HG03039 (cell line): Measurements from ENCODE around the gene TBL1Y.
A peak's percentile ranks its signal among the peaks of the same experiment; 100 is the strongest.
"Not testable (repeated sequence)": the region's sequence is repeated elsewhere in the genome, so short reads cannot be mapped to it uniquely, and the experiment has no call there.

ENCODE experiments used
- ATAC-seq: cut with Tn5 transposase; IDR thresholded peaks from one replicate; pipeline ENCODE4 v1.9.1; 2021; ENCODE audit warnings: mild to moderate bottlenecking, moderate library complexity; ENCODE audit not compliant: unreplicated experiment

Gene TBL1Y

DNA sequence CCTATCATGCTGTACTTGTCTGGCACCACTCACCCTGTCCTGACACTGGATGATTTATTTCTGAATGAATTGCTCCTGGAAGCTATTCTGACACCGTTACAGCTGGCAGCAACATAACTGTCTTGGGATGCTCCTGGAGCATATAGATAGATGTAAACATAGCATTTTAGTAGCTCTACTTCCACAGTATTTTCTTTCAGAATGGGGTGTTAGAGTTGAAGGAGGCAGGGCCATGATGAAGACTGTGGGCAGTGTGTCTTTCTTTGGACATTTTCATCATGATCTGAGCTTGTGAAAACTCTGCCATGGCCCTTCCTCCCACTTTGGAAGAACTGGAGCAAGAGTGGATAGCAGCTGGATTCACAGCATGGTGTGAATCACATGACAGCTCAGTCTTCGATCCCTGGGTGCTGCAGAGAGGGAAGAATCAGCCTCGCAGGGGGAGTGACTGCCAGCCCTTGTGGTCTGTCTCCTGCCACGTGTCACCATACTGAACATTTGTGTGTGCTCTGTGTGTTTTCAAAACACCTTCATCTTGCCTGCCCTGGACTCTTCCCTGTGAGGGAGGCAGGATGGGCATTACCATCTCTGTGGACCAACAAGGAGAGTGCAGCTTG lies 61.9 kb downstream of the TBL1Y start:
- no peak for ATAC-seq

DNA sequence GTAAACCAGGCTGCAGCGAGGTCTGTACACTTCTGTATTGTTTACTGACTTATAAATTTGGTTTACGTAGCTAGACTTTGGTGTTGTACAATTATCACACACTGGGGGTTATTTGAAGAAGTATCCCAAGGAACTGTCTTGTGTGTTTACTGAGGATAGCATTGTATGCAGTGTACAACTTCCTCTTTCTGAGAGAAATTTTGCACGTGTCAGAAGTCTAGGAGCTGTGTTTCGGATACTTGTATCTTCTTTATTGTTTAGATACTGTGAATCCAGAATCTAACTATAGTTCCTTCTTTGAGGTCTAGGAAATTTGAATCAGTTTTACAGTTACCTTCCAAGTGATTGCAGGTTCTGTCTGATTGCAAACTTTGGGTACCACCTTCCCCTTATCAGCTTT lies 64.5 kb downstream of the TBL1Y start:
- ATAC-seq: no peak

DNA sequence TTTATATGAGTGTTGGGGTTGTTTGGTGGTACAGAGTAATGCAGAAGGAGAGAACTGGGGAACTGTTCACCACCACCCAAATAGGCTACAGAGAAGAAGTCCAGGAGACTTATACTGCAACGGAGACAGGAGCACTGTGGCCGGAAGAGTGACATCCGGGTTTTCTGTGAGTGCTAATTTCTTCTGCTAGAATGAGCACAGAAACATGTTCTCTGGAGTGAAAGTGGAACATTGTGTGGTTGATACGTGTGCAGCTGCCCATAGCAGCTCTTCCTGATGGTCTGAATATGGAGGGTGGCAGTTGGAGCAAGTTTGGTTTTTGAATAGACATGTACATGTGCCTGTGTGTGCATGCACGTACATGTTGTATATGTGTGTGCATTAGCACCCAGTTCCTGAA lies 67.3 kb downstream of the TBL1Y start:
- ATAC-seq: no peak

DNA sequence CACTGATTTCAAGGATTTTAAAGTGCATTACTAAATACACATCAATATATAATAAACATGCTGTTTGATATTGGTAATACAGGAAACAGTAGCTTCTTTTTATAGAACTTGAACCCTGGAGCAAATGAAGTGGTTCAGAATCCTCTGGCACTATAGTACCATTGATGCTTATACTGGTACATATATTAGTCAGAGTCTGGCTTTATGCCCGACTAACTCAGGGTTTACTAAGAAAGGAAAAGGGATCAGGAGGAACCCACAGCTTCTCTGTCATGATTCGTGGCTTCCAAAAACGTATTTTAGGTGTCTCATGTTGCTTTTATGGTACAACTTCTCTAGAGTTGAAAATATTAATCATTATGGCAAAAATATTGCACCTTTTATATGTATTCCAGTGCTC lies 72.7 kb downstream of the TBL1Y start:
- ATAC-seq: no peak

DNA sequence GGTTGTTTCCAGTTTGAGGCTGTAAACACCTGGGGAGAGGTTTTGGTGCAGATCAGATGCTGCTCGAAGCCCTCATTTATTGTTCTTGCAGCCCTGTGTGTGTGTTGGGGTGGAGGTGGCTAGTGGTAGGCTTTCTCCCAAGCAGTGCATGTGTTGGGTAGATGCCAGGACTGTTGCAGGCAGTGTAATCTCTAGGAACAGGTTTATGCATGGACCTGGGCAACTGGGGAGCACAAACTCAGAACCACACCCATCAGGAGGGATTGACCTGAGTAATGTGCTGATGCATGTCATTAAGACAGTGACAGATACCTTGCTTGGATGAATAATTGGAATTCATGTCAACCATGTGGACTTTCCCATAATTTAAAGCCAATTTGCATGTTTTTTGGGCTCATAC lies 77.3 kb downstream of the TBL1Y start:
- no peak for ATAC-seq

DNA sequence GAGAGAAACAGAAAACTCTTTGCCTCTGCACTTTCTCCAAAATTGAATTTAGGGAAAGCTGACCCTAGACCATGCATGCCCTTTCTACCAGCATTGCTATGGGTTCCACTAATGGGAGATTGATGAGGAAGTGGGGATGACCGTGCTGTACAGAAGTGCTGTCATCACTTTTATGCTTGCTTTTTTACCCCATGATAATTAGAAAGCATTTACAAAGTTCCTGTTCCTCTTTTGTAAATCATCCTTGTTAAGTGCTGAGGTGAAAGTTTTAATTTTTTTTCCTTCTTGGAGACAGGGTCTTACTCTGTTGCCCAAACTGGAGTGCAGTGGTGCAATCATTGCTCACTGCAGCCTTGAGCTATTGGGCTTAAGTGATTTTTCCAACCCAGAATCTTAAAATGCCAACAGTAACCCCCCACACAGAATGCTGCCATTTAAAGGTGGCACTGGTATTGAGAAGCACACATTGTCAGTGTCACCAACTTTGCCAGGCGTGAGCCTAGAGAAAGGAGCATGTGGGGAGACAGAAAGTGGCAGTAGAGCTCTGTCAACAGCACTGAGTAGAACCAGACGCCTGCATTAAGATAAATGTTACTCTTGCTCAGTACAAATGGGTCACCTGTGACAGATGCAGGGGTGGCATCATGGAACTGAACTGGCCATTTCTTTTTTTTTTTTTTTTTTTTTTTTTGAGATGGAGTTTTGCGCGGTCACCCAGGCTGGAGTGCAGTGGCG lies 79.6 kb downstream of the TBL1Y start:
- no peak for ATAC-seq

DNA sequence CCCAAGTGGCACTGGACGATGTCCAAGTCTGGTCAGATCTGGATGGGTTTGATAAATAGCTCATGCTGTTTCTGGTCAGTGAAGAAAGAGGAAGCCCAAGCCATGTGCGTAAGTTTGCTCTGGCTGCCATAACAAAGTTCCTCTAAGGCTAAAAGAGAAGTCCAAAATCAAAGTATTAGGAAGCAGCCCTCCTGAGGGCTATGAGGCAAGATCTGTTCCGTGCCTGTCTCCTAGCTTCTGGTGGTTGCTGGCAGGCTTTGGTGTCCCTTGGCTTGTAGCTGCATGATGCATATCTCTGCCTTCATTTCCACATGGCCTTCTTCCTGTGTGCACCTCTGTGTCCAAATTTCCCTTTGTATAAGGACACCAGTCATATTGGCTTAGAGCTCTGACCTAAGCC lies 81.5 kb downstream of the TBL1Y start:
- ATAC-seq: no peak

DNA sequence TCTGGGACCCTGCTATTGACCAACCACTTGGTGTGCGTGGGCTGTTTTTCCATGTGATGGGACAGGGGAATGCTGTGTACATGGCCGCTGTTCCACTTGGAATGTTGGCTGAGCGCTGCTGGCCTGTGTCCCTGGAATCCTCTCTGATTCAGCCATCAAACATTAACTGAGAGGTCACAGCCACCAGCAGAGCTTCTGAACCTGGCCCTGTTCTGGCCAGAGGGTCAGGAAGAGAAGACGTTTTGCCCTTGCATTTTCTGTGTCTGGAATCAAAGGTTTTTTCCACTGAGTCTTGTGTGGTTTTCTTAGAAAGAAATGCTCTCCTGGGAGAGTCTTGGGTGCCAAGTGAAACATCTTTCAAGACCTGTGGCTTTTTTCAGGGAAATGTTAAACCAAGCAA lies 85.5 kb downstream of the TBL1Y start:
- no peak for ATAC-seq

DNA sequence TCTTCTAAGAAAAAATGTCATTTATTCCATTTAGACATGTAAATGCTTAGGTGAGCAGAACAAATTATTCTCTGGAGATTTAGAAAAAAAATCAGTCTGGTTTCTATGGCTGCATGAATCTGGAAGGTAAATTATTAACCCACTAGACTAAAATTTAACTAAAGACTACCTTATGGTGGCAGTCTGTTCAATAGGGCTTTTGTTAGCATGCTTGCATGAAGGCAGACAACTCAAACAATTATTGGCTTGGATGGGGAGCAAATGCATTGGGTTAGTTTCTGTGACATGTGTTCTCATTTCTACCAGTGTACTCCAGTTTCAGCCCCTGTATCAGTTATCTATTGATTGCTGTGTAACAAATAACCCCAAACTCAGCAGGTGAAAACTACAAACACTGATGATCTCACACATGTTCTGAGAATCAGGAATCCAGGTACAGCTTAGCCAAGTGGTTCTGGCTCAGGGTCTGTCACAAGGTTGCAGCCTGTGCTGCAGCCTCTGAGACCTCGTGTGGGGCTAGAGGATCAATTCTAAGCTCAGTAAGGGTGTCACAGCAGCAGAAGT lies 87.1 kb downstream of the TBL1Y start:
- ATAC-seq: no peak

DNA sequence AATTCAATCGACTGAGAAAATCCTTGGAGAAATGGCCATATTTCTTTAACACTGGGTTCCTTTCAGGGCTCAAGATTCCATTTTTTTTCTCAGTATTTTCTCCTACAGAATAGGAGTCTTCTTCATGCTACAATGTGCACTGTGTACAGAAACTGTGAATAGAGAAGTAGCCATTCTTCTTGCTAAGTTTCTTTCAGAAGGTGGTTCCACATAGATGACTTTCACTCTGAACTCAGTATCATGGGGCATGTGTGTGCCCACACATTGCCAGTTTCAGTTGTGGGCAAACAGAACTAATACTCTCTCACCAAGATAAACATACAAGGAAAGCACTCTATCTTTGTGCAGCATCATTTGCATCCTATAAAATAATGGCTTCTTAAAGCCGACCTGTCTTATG lies 89.4 kb downstream of the TBL1Y start:
- no peak for ATAC-seq

DNA sequence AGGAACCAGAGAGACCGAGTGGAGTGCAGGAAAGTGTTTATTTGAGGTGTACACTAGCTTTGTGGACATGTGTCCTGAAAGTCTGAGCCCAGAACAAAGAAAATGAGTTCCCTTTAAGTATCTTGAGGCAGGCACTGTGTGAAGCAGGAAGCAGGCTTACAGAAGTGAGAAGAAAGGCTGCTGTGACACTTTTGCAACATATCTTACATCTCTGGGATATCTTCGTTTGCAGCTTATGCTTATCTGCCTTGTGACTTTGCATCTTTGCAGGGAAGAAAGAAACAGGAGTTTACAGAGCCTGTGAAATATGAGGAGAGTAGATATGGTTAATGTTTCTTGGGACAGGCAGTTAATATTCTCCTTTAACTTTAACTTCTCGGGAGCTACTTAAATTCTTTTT lies 92.1 kb downstream of the TBL1Y start:
- ATAC-seq: no peak

DNA sequence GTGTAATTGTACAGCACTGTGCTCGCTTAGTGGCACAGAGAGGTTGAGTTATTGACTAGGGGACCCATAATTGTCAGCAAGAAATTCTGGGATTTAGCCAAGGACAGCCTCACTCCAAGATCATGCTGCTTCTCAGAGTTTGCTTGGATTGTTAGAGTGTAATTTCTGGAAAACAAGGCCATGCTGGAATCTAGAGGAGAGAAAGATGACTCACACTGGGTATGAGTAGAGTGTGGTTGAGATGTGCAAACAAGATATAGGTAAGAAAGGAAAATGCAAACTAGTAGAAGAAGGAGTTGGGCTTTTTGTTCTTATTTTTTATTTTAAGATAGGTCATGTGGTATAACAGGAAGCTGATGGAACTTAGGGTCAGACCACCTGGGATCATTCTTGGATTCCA lies 97.4 kb downstream of the TBL1Y start:
- ATAC-seq: no peak

DNA sequence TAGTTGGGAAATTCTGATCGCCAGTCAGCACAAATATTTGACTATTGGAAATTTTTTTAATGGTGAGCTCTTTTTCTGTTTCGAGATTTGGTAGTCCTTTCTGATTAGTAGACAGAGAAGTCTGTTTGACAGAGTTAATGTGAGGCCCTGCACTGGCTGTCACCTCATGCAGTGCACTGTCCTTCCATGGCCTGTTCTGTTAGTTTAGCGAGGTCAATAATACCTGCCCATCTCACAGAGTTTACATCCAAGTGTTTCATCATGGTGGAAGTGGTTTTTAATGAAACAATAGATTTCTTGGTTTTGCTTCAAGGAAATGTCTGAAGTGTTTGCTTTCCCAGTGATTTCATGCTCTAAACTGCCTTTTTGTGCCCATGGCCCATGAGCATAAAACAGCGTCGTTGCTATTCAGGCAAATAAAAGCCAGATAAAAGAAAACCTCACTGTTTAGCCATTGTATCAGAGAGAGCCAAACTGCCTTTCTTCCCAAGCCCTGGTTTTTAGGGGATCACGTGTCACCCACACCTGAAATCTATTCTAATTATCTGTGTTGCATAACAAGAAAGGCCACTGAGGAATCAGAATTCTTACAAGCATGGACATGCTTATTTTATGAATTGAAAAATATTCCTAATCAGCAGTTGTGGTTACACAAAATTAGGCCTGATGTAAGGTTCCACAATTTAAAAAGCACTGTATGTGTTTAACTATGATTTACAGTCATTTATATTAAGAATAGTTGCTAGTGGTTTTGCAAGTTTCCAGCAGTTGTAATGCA lies 98.3 kb downstream of the TBL1Y start:
- no peak for ATAC-seq

DNA sequence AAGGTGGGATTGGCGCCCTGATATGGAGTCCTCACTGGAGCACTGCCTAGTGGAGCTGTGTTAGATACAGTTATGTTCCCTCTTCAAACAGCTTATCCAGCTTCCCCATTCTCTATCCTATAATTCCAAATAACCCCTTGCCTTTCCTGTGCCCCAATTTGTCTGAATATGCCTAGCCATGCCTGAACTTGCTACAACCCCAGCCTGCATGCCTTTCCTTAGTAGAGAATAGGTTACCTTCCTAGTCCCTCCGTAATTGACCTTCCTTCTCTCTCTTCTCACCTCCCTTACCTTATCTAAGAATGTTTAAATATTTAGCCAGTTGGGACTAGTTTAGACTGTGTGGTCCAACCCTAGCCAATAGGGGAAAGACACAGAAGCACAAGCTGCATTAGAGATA lies 102.6 kb downstream of the TBL1Y start:
- ATAC-seq: no peak

DNA sequence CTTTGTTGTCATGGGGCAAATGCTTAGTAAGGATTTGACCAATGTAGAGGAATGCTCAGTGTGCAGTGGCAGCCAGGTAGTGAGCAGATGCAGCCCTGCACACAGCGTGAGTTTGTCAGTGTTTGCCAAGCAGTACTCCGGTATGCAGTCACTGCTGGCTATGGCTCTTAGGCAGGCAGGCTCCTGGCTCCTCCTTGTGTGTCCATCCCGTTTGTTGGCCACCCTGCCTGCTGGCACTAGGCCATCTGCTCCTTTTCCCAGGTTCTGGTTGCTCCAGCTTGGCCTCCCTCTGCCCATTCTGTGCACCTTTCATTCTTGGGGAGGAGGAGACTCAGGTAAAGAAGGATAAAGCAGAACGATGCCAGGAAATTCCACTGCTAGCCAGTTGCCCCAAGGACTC lies 106.0 kb downstream of the TBL1Y start:
- ATAC-seq: no peak

DNA sequence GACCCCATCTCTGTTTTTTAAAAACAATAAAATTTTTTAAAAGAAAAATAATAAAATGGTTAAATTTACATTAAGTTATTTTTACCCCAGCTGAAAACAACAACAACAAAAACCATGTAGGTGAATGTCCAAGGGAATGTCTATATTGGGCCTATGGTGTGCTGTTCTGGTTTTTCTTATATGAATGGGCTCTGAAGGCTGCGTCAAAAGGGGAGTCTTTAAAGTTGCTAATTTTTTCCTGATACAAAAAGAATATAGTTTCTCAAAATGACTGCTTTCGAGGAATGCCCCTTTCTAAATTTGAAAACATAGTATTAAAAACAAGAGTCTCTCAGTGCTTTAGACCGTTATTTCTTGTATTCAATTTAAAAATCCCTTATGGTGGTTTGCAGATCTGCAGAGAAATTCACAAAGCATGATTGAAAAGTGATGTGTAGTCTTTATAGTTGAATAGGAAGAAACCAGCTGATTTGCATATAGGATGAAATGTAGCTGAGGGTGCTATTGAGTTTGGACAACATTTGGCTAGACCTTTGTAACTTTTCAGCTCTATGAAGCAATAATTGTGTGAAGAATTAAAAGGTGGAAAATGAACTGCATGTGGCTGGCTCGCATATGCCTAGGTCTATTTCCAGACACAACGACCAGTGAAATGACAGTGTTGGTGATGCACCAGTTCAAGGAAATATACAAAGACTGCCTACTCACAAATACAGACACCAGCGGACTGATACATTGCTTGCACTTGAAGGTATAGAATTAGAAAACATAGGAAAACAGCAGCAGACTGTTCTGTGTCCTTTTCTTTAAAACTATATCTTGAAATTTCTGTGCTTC lies 107.0 kb downstream of the TBL1Y start:
- peak; percentile 67 for ATAC-seq

DNA sequence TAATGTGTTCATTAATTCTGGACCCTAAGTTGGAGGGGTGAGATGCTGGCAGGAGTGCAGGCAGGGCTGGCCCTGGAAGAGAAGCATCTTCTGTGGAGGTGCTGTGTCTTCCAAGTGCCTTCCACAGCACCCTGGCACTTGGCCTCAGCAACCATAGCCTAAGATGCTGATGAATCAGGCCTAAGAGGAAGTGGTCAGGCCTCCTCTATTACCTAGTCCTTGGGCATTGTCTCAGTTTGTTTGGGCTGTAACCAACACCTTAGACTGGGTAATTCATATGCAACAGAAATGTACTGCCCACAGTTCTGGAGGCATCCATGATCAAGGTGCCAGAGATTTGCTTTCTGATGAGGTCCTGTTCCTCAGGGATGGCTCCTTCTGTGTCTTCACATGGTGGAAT lies 128.5 kb downstream of the TBL1Y start:
- no peak for ATAC-seq

DNA sequence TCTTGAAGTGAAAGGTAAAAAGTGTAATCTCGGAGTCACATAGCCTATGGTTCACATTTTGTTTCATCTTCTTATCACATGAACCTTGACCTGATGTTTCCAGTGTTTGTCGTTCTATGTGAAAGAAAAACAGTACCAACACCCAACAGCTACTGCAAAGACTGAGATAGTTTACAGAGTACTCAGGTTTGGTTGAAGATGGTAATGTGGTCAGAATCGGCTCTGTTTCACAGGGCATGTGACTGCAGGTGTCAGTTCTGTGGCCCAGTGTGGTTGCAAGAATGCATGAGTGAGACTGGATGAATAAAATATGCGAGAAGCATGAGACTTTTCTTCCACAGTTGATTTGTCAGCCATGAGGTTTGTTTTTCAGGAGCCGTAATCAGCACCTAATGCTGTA lies 130.2 kb downstream of the TBL1Y start:
- no peak for ATAC-seq

DNA sequence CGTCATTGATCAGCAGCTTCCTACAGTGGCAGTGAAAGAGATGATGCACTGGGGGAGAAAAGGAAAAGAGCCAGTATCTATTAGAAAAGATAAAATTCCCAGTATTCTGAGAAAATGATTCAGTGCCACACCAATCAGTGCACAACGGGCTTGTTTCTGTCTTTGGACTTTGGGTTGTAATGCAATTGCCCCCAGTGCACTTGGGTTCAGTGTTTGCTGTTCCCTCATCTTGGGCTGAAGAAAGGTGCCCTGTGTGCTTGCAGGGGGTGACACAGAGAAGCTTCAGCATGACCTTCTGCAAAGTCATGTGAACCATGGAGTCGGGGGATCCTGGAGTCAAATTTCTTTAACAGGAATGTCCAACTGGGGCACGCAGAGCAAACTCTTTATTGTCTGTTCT lies 131.5 kb downstream of the TBL1Y start:
- no peak for ATAC-seq

DNA sequence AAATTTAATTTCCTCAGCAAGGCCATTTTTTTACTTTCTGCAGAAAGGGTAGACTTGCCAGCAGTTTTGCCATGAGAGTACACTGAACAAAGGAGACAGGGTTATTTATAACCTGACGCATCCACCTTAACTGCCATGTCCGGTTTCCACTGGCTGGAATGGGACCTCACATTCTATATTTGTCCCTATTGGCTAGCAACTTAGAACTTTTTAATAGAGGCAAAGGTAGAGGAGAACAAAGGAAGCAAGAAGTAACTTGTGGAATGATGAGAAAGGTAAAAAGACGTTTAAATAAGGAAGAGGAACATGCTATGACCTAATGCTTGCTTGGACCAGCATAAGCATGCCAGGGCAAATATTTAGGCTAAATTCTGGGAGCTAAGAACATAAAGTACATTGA lies 142.0 kb downstream of the TBL1Y start:
- not testable (repeated sequence) for ATAC-seq

DNA sequence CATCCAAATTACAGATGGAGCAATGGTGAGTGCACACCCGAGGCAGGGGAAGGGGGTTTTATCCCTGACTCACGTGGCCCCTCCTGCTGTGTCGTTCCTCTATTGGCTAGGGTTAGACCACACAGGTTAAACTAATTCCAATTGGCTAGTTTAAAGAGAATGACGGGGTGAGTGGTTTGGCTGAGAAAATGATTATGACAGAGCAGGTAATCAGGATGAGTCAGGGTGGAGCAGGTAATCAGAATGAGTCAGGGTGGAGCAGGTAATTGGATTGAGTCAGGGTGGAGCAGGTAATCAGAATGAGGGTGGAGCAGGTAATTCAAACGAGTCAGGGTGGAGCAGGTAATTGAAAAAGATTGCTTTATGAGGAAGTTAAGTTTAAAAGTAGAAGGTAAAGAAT lies 146.4 kb downstream of the TBL1Y start:
- no peak for ATAC-seq
